HEK293 (cell line): ENCODE measurements around the gene FSD1.

Source experiments
- ZNF2 ChIP-seq: fragments of 450-650 bp; formaldehyde crosslinking; IDR thresholded peaks from 2 replicates; pipeline ENCODE4 v1.5.1; 2016; ENCODE audit warnings: missing biosample characterization, missing genetic modification characterization
- ZNF792 ChIP-seq: fragments of 450-650 bp; formaldehyde crosslinking; IDR thresholded peaks from 2 replicates; pipeline ENCODE4 v1.5.1; 2016; ENCODE audit warnings: missing biosample characterization, missing genetic modification characterization

DNA sequence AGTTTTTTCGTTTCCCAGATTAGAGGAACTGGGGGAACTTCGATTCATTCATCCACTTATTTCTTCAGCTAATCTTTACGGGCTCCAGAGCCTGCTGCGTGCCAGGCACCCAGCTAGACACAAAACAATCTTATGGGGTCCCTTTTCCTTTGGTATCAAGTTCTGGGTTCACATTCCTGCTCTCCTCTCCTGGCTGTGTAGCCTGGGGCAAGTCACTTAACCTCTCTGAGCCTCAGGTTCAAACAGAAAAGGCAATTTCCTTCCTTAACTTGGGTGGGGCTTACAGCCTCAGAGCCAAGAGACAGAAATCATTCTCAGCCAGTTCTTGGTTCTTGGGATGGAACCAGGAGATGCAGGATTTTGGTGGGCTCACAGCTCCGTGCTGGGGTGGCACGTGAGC lies 19.4 kb upstream of the FSD1 start:
- TF ChIP-seq ZNF2 (tag by site-specific recombination) (no peak), ZNF792 (tag by site-specific recombination) (no peak)
